Measurements from ENCODE around the gene MMD.
"Not testable (repeated sequence)": the region's sequence is repeated elsewhere in the genome, so short reads cannot be mapped to it uniquely, and the experiment has no call there.

Gene MMD

GRCh38 chr17:55421179-55421934 lies at the start of gene MMD:
MMD (minus strand) TSS chr17:55421835; CDS start chr17:55421695, 140 bp downstream.
- in situ Hi-C loops (cut with MboI; ENCODE audit: low sequenced_read_pairs): no loop called here

- in situ Hi-C loops (cut with MboI; ENCODE audit: low sequenced_read_pairs): no loop called here
Measured at GRCh38 chr17:55466671-55467070, 45.0 kb upstream of the MMD start.

- in situ Hi-C loops (cut with MboI; ENCODE audit: low sequenced_read_pairs): not testable (repeated sequence)
Measured at GRCh38 chr17:55465771-55466170, 44.1 kb upstream of the MMD start.

- in situ Hi-C loops (cut with MboI; ENCODE audit: low sequenced_read_pairs): no loop called here
Measured at GRCh38 chr17:55463600-55463999, 42.0 kb upstream of the MMD start.

GRCh38 chr17:55462711-55463110 lies 41.1 kb upstream of the MMD start:
- in situ Hi-C loops (cut with MboI; ENCODE audit: low sequenced_read_pairs): no loop called here

GRCh38 chr17:55462234-55462633 lies 40.6 kb upstream of the MMD start:
- in situ Hi-C loops (cut with MboI; ENCODE audit: low sequenced_read_pairs): no loop called here

GRCh38 chr17:55458978-55459377 lies 37.3 kb upstream of the MMD start:
- in situ Hi-C loops (cut with MboI; ENCODE audit: low sequenced_read_pairs): no loop called here

- in situ Hi-C loops (cut with MboI; ENCODE audit: low sequenced_read_pairs): no loop called here
Measured at GRCh38 chr17:55458287-55458900, 36.8 kb upstream of the MMD start.

GRCh38 chr17:55456307-55457240 lies 34.9 kb upstream of the MMD start:
- in situ Hi-C loops (cut with MboI; ENCODE audit: low sequenced_read_pairs): no loop called here

GRCh38 chr17:55454906-55455474 lies 33.4 kb upstream of the MMD start:
- in situ Hi-C loops (cut with MboI; ENCODE audit: low sequenced_read_pairs): no loop called here

GRCh38 chr17:55453839-55454557 lies 32.4 kb upstream of the MMD start:
- in situ Hi-C loops (cut with MboI; ENCODE audit: low sequenced_read_pairs): no loop called here

GRCh38 chr17:55452139-55452790 lies 30.6 kb upstream of the MMD start:
- in situ Hi-C loops (cut with MboI; ENCODE audit: low sequenced_read_pairs): no loop called here

- in situ Hi-C loops (cut with MboI; ENCODE audit: low sequenced_read_pairs): no loop called here
Measured at GRCh38 chr17:55451758-55452138, 30.1 kb upstream of the MMD start.

GRCh38 chr17:55451203-55451641 lies 29.6 kb upstream of the MMD start:
- in situ Hi-C loops (cut with MboI; ENCODE audit: low sequenced_read_pairs): no loop called here

GRCh38 chr17:55450232-55450825 lies 28.7 kb upstream of the MMD start:
- in situ Hi-C loops (cut with MboI; ENCODE audit: low sequenced_read_pairs): no loop called here

GRCh38 chr17:55448681-55449080 lies 27.0 kb upstream of the MMD start:
- in situ Hi-C loops (cut with MboI; ENCODE audit: low sequenced_read_pairs): no loop called here

- in situ Hi-C loops (cut with MboI; ENCODE audit: low sequenced_read_pairs): no loop called here
Measured at GRCh38 chr17:55446581-55447205, 25.1 kb upstream of the MMD start.

- in situ Hi-C loops (cut with MboI; ENCODE audit: low sequenced_read_pairs): not testable (repeated sequence)
Measured at GRCh38 chr17:55446004-55446403, 24.4 kb upstream of the MMD start.
